Measurements from ENCODE around the gene B3GALNT2.
"Not testable (repeated sequence)": the region's sequence is repeated elsewhere in the genome, so short reads cannot be mapped to it uniquely, and the experiment has no call there.

The B3GALNT2 gene

GRCh38 chr1:235504122-235504493, at the start of gene B3GALNT2:
B3GALNT2 (minus strand) TSS chr1:235504452; CDS start chr1:235504252, 200 bp downstream.
- in situ Hi-C loops (cut with HindIII; ENCODE audit: low sequenced_read_pairs): no loop called here

DNA sequence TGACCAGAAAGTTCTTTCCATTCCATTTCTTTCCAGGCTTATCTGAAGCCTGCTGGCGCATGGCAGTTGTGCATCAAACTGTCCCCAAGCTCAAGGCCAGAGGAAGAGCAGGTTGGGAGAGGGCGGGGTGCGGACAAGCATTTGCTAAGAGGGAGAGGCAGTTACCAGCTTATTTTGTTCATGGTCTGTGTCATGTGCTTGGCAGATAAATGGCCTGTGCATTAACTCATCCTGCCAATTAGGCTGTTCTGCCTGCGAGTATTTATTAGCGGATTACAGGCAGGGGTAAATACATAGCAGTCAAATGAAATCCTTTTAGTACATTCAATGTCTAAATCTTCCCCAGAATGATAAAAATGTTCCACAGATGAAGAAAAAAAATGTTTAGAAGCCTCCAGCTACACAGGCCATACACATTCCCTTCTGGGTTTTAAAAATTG, 48.9 kb upstream of the B3GALNT2 start:
- in situ Hi-C loops (cut with HindIII; ENCODE audit: low sequenced_read_pairs): no loop called here

DNA sequence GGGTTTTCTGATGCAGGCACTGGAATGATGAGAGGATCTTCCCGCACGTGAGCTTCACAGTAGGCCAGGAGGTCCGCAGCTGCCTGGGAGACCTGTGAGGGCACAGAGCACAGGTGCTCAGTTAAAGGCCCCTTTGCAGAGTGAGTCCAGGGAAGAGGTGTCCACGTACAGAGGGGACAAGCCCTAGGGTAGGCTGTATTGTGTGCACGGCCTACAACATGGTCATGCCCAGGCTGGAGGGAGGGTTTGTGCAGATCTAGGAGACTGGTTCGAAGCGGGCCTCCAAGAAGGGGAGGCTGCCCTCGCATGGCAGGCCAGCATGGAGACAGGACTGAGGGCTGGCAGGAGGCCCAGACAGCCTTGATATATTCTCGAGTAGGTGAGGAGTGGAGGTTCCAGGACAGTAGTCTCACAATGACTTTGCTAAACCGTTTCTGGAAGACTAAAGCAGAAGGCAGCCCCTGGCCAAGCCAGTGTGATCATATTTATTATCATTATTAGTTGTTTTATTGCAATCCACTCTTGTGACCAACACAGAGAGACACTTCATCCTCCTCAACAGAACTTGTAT, 48.0 kb upstream of the B3GALNT2 start:
- in situ Hi-C loops (cut with HindIII; ENCODE audit: low sequenced_read_pairs): no loop called here

DNA sequence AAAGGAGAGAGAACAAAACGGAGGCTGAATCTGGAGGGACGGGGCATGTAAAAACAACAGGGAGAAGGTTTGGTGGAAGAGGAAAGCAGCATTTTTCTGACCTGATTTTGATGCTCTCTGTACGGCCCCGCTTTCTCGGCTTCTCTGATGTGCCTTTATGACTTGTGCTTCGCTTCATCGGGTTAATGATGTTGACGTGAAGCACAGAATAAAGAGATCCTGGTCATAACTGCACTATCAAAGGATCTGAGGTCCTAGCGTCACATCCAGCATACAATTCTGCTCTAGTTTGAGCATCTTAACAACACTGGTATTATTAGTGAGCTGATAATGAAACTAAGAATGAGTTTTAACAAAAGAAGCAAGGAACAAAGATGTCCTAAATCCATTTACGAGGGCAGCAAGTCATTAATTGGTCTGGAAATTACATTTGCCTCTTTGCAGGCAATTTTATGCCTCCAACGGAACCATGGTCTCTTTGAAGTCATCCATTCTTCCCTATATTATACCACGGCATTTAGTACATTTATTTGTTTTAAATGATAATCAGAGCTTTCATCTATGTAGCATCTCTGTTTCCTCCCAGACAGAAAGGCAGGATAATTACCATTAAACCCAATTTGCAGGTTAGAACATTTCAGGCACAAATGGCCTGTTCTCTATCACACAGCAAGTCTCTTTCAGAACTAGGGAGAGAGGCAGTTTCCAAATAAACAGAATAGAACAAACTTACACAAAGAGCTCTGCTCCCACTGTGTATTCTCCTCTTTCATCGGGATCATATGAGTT, 45.3 kb upstream of the B3GALNT2 start:
- in situ Hi-C loops (cut with HindIII; ENCODE audit: low sequenced_read_pairs): no loop called here

DNA sequence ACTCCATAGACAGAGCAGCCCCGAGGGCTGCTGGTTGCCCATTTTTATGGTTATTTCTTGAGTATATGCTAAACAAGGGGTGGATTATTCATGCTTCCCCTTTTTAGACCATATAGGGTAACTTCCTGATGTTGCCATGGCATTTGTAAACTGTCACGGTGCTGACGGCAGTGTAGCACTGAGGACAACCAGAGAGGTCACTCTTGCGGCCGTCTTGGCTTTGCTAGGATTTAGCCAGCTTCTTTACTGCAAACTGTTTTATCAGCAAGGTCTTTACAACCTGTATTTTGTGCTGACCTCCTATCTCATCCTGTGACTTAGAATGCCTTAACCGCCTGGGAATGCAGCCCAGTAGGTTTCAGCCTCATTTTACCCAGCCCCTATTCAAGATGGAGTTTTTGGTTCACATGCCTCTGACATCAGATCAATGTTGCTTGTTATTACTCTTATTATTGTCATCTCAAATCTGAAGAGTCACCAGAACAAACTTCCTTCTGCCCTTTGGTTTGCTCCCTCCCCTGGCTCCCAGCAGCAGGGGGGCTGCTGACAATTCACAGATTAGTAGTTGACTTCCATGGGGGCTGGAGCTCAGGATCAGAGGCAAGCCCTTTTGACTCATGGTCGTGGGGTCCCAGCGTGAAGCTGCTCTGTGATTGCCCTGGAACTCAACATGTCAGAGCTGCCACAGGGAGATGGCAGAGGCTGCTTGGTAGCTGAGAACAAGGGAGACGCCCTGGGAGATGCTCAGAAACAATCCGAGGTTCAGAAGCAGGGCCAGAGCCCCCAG, 42.3 kb upstream of the B3GALNT2 start:
- in situ Hi-C loops (cut with HindIII; ENCODE audit: low sequenced_read_pairs): not testable (repeated sequence)

DNA sequence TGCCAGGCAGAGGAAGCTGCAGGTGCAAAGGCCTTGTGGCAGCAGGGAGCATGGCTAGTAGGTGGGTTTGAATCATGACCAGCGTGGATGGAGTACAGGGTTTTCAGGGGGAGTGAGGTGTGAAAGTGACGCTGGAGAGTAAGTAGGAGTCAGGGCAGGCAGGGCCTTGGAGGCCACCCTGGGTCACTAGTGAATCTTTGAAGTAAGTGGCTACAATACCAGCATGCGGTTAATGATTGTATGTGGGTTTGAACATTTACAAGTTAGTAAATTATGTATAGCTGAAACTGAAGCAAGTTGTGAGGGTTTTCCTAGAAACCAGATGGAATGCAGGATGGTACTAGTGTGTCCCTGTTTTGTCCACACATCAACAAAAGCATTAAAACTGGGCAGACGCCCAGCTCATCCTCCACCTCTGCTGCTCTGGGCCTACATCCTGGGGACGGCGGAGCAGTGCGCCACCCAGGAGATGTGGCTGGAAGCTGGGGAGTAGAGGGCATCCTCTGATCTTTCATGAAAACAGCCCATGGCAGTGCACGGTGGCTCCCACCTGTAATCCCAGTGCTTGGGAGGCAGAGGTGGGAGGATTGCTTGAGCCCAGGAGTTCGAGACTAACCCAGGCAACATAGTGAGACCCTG, 41.2 kb upstream of the B3GALNT2 start:
- in situ Hi-C loops (cut with HindIII; ENCODE audit: low sequenced_read_pairs): no loop called here

- in situ Hi-C loops (cut with HindIII; ENCODE audit: low sequenced_read_pairs): not testable (repeated sequence)
Observed at GRCh38 chr1:235542845-235543244, 38.6 kb upstream of the B3GALNT2 start.

DNA sequence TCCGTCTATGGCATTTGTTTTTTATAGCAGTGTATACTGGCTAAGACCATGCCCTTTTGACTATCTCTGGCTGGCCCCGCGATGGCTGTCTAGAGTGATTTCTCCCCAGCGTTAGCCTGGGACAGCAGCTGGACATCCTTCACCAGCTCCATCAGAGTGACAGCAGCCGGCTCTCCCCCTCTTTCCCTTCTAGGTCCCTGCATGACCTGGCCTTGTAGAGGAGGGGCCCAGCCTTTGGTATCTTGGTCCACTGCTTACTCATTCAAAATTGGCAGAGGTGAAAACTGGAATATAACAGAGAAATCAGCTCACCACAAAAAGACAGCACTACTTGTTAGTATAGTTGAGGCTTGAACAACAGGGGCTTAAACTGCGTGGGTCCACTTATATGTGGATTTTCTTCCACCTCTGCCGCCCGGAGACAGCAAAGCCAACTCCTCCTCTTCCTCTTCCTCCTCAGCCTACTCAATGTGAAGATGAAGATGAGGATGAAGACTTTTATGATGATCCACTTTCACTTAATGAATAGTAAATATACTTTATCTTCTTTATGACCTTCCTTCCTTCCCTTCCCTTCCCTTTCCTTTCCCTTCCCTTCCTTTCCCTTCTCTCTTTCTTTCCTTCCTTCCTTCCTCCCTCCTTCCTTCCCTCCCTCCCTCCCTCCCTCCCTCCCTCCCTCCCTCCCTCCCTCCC, 29.4 kb upstream of the B3GALNT2 start:
- in situ Hi-C loops (cut with HindIII; ENCODE audit: low sequenced_read_pairs): no loop called here

- in situ Hi-C loops (cut with HindIII; ENCODE audit: low sequenced_read_pairs): no loop called here
Observed at GRCh38 chr1:235532360-235532759, 28.1 kb upstream of the B3GALNT2 start.

- in situ Hi-C loops (cut with HindIII; ENCODE audit: low sequenced_read_pairs): no loop called here
Observed at GRCh38 chr1:235527196-235527814, 23.1 kb upstream of the B3GALNT2 start.

DNA sequence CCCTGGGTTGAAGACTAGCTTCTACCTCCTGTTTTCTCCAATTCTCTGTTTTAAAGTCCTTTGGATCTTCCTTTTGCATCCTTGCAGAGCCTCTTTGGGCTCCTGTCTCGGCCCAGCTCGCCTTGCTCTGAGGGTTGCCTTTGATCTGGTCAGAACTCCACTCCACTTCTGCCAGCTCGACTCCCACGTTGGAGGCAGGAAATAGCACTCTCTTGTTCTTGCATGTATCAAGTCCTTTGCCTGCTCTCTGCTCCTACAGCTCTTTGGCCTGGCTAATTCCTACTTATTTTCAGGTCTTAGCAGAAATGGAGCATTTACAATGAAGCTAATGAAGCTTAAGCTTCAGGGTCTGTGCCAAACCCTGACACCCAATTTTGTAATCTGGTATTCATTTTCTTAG, 21.1 kb upstream of the B3GALNT2 start:
- in situ Hi-C loops (cut with HindIII; ENCODE audit: low sequenced_read_pairs): no loop called here

- in situ Hi-C loops (cut with HindIII; ENCODE audit: low sequenced_read_pairs): no loop called here
Observed at GRCh38 chr1:235516862-235517446, 12.7 kb upstream of the B3GALNT2 start.

- in situ Hi-C loops (cut with HindIII; ENCODE audit: low sequenced_read_pairs): no loop called here
Observed at GRCh38 chr1:235515844-235516512, 11.7 kb upstream of the B3GALNT2 start.

DNA sequence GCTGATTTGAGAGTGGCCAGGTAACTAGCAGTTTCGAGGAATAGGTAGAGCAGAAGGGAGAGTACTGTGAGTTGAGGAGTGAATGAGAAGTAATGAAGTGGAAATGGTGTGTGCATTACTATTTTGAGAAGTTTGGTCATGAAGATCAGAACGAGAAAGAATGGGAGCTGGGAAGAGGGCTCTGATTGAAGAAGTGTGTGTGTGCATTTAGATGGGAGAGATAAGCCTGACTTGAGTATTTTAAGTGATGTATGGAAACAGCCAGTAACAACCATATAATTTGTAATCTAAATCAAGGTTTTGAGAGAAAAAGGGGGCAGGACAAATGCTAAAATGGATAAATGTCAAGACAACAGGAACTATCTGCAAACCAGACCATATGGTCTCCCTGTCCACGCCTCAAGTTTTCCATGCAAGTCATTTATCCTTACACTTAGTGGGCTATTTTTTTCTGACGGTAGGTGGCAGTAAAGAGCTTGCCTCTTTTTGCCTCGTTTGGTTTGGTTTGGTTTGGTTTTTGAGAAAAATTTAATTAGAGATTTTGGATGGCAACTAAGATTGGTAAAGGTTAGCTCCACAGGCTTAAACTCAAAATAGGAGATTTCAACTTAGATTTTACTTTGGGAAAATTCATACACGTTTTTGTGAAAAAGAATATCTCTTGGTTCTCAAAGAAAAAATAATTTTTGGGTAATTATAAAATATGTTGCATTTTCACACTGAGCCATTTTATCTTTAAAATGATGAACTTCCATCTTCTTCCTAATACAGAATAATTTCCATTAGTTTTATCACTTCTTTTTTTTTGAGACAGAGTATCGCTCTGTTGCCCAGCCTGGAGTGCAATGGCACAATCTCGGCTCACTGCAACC, 9.5 kb upstream of the B3GALNT2 start:
- in situ Hi-C loops (cut with HindIII; ENCODE audit: low sequenced_read_pairs): no loop called here

DNA sequence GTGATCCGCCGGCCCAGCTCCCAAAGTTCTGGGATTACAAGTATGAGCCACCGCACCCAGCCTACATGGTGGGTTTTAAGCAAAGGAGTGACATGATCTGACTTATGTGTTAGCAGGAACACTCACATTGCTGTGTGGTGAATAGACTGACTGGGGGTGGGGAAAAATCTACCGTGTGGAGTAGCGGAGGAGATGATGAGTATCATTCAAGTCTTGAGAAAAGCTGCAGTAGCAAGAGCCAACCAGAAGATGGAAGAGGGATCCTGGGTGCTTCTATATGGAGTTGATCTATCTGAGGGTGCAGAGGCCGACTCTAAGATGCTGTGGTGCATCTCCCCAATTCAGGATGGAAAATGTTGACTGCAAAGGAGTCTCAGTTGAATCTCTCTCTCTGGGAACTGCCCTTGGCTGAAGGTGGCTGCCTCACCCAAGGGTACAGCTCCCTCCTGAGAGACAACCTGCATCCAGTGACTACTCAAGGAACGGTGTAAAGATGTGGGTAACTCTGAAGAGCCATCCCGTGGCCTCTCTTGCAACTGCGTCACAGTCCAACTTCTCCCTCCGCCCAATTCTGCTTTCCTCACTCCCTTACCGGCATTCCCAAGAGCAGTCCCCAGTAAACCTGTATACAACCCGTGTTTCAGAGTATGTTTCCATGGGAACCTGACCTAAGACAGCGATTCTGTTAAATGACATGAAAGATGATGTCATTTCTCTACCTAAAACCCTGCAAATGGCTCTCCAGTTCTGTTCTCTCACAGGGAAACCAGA, 7.4 kb upstream of the B3GALNT2 start:
- in situ Hi-C loops (cut with HindIII; ENCODE audit: low sequenced_read_pairs): no loop called here

DNA sequence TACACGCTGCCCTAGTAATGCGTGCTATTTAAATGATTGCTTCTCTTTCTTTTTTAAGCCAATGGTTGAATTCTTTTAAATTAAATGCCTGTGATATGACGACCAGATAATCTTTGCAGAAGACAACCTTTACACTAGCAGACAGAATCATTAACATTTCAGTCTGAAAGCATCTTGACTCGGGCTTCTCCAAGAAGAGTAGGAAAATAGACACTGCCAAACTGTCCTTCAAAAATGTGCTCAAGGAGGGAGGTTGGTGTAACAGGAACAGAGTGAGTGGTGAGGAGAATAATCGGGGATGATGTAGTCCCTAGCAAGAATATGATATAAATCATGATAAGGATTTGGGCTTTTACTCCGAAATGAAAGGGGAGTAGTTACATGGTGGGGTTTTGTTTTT, 6.6 kb upstream of the B3GALNT2 start:
- in situ Hi-C loops (cut with HindIII; ENCODE audit: low sequenced_read_pairs): no loop called here

GRCh38 chr1:235507623-235508022, 3.4 kb upstream of the B3GALNT2 start:
- in situ Hi-C loops (cut with HindIII; ENCODE audit: low sequenced_read_pairs): no loop called here
